ENCODE data around the gene GSN. TPM values are rescaled to one million over a fixed set of nuclear protein-coding genes. Genes with fewer than 3 reads are reported as not detected.

GSN gene
- total and polyA plus RNA-seq, 9 of the 15 experiments (the other 6 are each of a cell fraction or from before 2014, with no cell fraction given), result 0.39 to 16.6 (median 8.2) TPM

- no peak for FAIRE-seq
- Histone ChIP-seq H3K36me3 (ENCODE audit: control insufficient read depth, insufficient read depth, low read length) (no peaks in the 10 kb centered on the region), H3K79me2 (ENCODE audit: control insufficient read depth, insufficient read depth, low read length) (no peaks in the 10 kb centered on the region), H3K4me3 (no peak overlapping the region), H2AFZ (ENCODE audit: low read depth, low read length) (no peak overlapping the region), H3K9me1 (ENCODE audit: control insufficient read depth, insufficient read depth, low read length) (no peaks in the 10 kb centered on the region), H3K27me3 (ENCODE audit: control insufficient read depth in 2 of 2, insufficient read depth in 2 of 2, low read length in 2 of 2) (no peaks in the 10 kb centered on the region), H3K4me1 (replicated peaks in 1 of 2; ENCODE audit: control insufficient read depth in 2 of 2, insufficient read depth in 2 of 2, low read length in 2 of 2) (peaks cover 0 to 7% of the 10 kb centered on the region in 2 experiments; a peak in 2 of 5 replicates), H3K27ac (ENCODE audit: extremely low read depth, low read depth, low read length) (no peak overlapping the region), H3K4me2 (ENCODE audit: insufficient read depth, low read length) (no peak overlapping the region), H3K9ac (ENCODE audit: insufficient read depth in 1 of 2, low read depth in 2 of 2, low read length in 2 of 2) (no peak overlapping the region), H3K9me3 (replicated peaks; ENCODE audit: control insufficient read depth, insufficient read depth, low read depth, low read length) (no peaks in the 10 kb centered on the region), H4K20me1 (replicated peaks; ENCODE audit: control insufficient read depth, insufficient read depth, low read length) (no peaks in the 10 kb centered on the region)
- no peak for DNase-seq (ENCODE audit: extremely low read depth in 1 of 4, low spot score in 3 of 4)
- intact Hi-C loops (cut with micrococcal nuclease), result no loop called here
- in situ Hi-C loops (cut with MboI), result loop anchor here (5.0 kb wide), 2 partner anchors 78 to 102 kb away; no protein-coding TSS in a partner anchor
- BruUV-seq (replicated peaks), result no TSS peak
- POLR2A ChIA-PET, result interaction anchor here (0.5 to 1.3 kb wide), 7 partner anchors 15 to 634 kb away, joined by 3 to 4 read pairs (median 3); no protein-coding TSS in a partner anchor
- 57% methylated on average over 4 of the region's 5 CpGs for WGBS (ENCODE audit: insufficient coverage, low coverage, missing lambda C conversion rate)
- no peak for ATAC-seq
- CTCF ChIA-PET (ENCODE audit: low intra/inter-chr PET ratio), result interaction anchor here (0.7 to 4.1 kb wide), 10 partner anchors 41 to 564 kb away, joined by 3 to 107 read pairs (median 4); no protein-coding TSS in a partner anchor
- TF ChIP-seq SIN3B (IDR thresholded peaks at IDR 0.05; ENCODE audit: low read depth) (no peak), MTA1 (IDR thresholded peaks at IDR 0.05; ENCODE audit: borderline replicate concordance) (no peak), ZBTB5 (IDR thresholded peaks at IDR 0.05) (no peak), CREM (IDR thresholded peaks at IDR 0.05; ENCODE audit: low read depth) (no peak), HMG20B (CRISPR knock-in tag; IDR thresholded peaks at IDR 0.05) (no peak), CBX5 (IDR thresholded peaks at IDR 0.05; ENCODE audit: borderline replicate concordance, low read depth) (no peak), ZNF583 (CRISPR knock-in tag; IDR thresholded peaks at IDR 0.05) (no peak), ZNF318 (IDR thresholded peaks at IDR 0.05; ENCODE audit: borderline replicate concordance in 1 of 2, low read depth in 1 of 2) (no peak), ZNF717 (CRISPR knock-in tag; IDR thresholded peaks at IDR 0.05) (no peak), ZNF23 (CRISPR knock-in tag; IDR thresholded peaks at IDR 0.05) (no peak)
- TF ChIP-seq, protein P1, sequence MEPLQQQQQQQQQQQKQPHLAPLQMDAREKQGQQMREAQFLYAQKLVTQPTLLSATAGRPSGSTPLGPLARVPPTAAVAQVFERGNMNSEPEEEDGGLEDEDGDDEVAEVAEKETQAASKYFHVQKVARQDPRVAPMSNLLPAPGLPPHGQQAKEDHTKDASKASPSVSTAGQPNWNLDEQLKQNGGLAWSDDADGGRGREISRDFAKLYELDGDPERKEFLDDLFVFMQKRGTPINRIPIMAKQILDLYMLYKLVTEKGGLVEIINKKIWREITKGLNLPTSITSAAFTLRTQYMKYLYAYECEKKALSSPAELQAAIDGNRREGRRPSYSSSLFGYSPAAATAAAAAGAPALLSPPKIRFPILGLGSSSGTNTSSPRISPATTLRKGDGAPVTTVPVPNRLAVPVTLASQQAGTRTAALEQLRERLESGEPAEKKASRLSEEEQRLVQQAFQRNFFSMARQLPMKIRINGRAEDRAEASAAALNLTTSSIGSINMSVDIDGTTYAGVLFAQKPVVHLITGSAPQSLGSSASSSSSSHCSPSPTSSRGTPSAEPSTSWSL (CRISPR knock-in tag; IDR thresholded peaks at IDR 0.05; ENCODE audit: borderline replicate concordance), result no peak
Measured at GRCh38 chr9:121319383-121319780, 51.4 kb downstream of the GSN start.

Data from K562 (cell line).